GM23338 (cell line): ENCODE results near the gene OR51B2. TPM values are rescaled to one million over a fixed set of nuclear protein-coding genes. Genes with fewer than 3 reads are reported as not detected.

Source experiments
- ATAC-seq: fragments of 200-7000 bp; cut with Tn5 transposase; 3 replicates; pipeline ENCODE4 v1.9.1; 2020
- DNase-seq: peaks from one replicate; pipeline ENCODE4 v3.0.0-alpha.2; 2015; ENCODE audit warnings: low spot score
- H2AFZ ChIP-seq: fragments of 200-600 bp; sonication (generic); 2 replicates; pipeline ENCODE4 v1.8.0; 2016; ENCODE audit warnings: antibody characterized with exemption, mild to moderate bottlenecking, moderate library complexity
- H3F3A ChIP-seq: fragments of 200-600 bp; sonication (generic); replicated peaks from 2 replicates; pipeline ENCODE4 v1.8.0; 2017; ENCODE audit warnings: antibody characterized with exemption, mixed run types, low read depth
- H3K27ac ChIP-seq: fragments of 200-600 bp; sonication (generic); 2 replicates; pipeline ENCODE4 v1.6.1; 2016; ENCODE audit warnings: low read depth
- H3K27me3 ChIP-seq: fragments of 200-600 bp; sonication (generic); 2 replicates; pipeline ENCODE4 v1.8.0; 2016; ENCODE audit warnings: mild to moderate bottlenecking, mixed run types, moderate library complexity; ENCODE audit not compliant: insufficient read depth
- H3K36me3 ChIP-seq: fragments of 200-600 bp; sonication (generic); 2 replicates; pipeline ENCODE4 v1.8.0; 2016; ENCODE audit warnings: mild to moderate bottlenecking; ENCODE audit not compliant: insufficient read depth
- H3K4me1 ChIP-seq: fragments of 200-600 bp; sonication (generic); 2 replicates; pipeline ENCODE4 v1.8.0; 2016; ENCODE audit warnings: mild to moderate bottlenecking, moderate library complexity; ENCODE audit not compliant: insufficient read depth
- H3K4me2 ChIP-seq: fragments of 200-600 bp; sonication (generic); 2 replicates; pipeline ENCODE4 v1.7.1; 2017; ENCODE audit warnings: mixed run types
- H3K4me3 ChIP-seq: fragments of 200-600 bp; sonication (generic); 2 replicates; pipeline ENCODE4 v1.6.1; 2016; ENCODE audit warnings: mixed run types
- H3K79me2 ChIP-seq: fragments of 200-600 bp; sonication (generic); replicated peaks from 2 replicates; pipeline ENCODE4 v1.8.0; 2017; ENCODE audit warnings: mild to moderate bottlenecking; ENCODE audit not compliant: insufficient read depth
- H3K9me2 ChIP-seq: fragments of 200-600 bp; sonication (generic); 2 replicates; pipeline ENCODE4 v1.8.0; 2017; ENCODE audit not compliant: insufficient read depth
- H4K20me1 ChIP-seq: fragments of 200-600 bp; sonication (generic); replicated peaks from 2 replicates; pipeline ENCODE4 v1.8.0; 2017; ENCODE audit warnings: mild to moderate bottlenecking; ENCODE audit not compliant: insufficient read depth
- H3K27ac Mint-ChIP-seq: 2 replicates; pipeline ENCODE4 v1.8.0; 2020; ENCODE audit warnings: inconsistent platforms, mild to moderate bottlenecking, moderate library complexity, mixed read lengths
- H3K27me3 Mint-ChIP-seq: 3 replicates; pipeline ENCODE4 v1.8.0; 2022; ENCODE audit warnings: low read depth, mild to moderate bottlenecking, moderate library complexity, mixed read lengths, inconsistent platforms; ENCODE audit not compliant: insufficient read depth, poor library complexity
- H3K36me3 Mint-ChIP-seq: 3 replicates; pipeline ENCODE4 v1.8.0; 2021; ENCODE audit warnings: low read depth, mild to moderate bottlenecking, inconsistent platforms, moderate library complexity, mixed read lengths
- H3K4me1 Mint-ChIP-seq: 3 replicates; pipeline ENCODE4 v1.8.0; 2020; ENCODE audit warnings: mild to moderate bottlenecking, inconsistent platforms, mixed read lengths
- H3K4me3 Mint-ChIP-seq: 3 replicates; pipeline ENCODE4 v1.8.0; 2021; ENCODE audit warnings: moderate library complexity, mild to moderate bottlenecking, inconsistent platforms, mixed read lengths
- H3K9me3 Mint-ChIP-seq: 3 replicates; pipeline ENCODE4 v1.8.0; 2020; ENCODE audit warnings: moderate library complexity, mild to moderate bottlenecking, inconsistent platforms, mixed read lengths
- CREB1 ChIP-seq: fragments of 250-450 bp; sonication (Bioruptor Pico); IDR thresholded peaks from 2 replicates; pipeline ENCODE4 v1.5.0; 2020; ENCODE audit warnings: low read depth, mild to moderate bottlenecking, moderate library complexity
- CTCF ChIP-seq, 2 experiments: fragments of 200-600 bp in 1 of 2; sonication (generic) in 1 of 2; conservative IDR thresholded peaks; 2 replicates each; pipeline versions ENCODE4 v1.5.1 to v1.6.1; 2016 to 2017; ENCODE audit warnings: antibody characterized with exemption in 2 of 2, low read depth in 2 of 2, mild to moderate bottlenecking in 2 of 2, moderate library complexity in 1 of 2
- ETS1 ChIP-seq: IDR thresholded peaks from 2 replicates; pipeline ENCODE4 v1.6.1; 2016; ENCODE audit warnings: antibody characterized with exemption
- EZH2 ChIP-seq: fragments of 200-600 bp; sonication (generic); IDR thresholded peaks from one replicate; pipeline ENCODE4 v1.8.0; 2017; ENCODE audit warnings: antibody characterized with exemption, mild to moderate bottlenecking, low read depth; ENCODE audit not compliant: unreplicated experiment
- EZH2phosphoT487 ChIP-seq: fragments of 200-600 bp; sonication (generic); IDR thresholded peaks from one replicate; pipeline ENCODE4 v1.8.1; 2018; ENCODE audit warnings: antibody characterized with exemption; ENCODE audit not compliant: unreplicated experiment
- JUNB ChIP-seq: IDR thresholded peaks from one replicate; pipeline ENCODE4 v1.6.1; 2016; ENCODE audit warnings: antibody characterized with exemption; ENCODE audit not compliant: unreplicated experiment
- NANOG ChIP-seq: IDR thresholded peaks from 2 replicates; pipeline ENCODE4 v1.6.1; 2016; ENCODE audit warnings: antibody characterized with exemption, borderline replicate concordance
- POLR2AphosphoS5 ChIP-seq: IDR thresholded peaks from 2 replicates; pipeline ENCODE4 v1.6.1; 2016; ENCODE audit warnings: antibody characterized with exemption, low read depth
- STAT1 ChIP-seq: IDR thresholded peaks from one replicate; pipeline ENCODE4 v1.6.1; 2016; ENCODE audit warnings: antibody characterized with exemption; ENCODE audit not compliant: unreplicated experiment
- ZNF114 ChIP-seq: fragments of 250-450 bp; sonication (Bioruptor Pico); IDR thresholded peaks from 2 replicates; pipeline ENCODE4 v1.5.0; 2020; ENCODE audit warnings: mild to moderate bottlenecking, moderate library complexity
- ZNF331 ChIP-seq: fragments of 250-450 bp; sonication (Bioruptor Pico); IDR thresholded peaks from 2 replicates; pipeline ENCODE4 v1.5.0; 2020; ENCODE audit warnings: low read depth, mild to moderate bottlenecking, moderate library complexity
- polyA plus RNA-seq: library from polyadenylated mRNA; unstranded; fragments of >200 nt; fragmentation: Nextera tagmentation; extraction: Ambion mirVana; gene quantifications from 2 replicates; pipeline ENCODE4 v1.2.1, GENCODE V29; 2016
- total RNA-seq: library from RNA; depleted of rRNA; stranded (reverse); fragments of >200 nt; shearing (Covaris generic); gene quantifications from 2 replicates; pipeline ENCODE4 v1.2.3, GENCODE V29; 2014
- TF ChIP-seq, protein P1 (sequence below): IDR thresholded peaks from one replicate; pipeline ENCODE4 v1.6.1; 2018; ENCODE audit warnings: antibody characterized with exemption; ENCODE audit not compliant: unreplicated experiment
- TF ChIP-seq, protein P2 (sequence below): fragments of 250-450 bp; sonication (Bioruptor Pico); IDR thresholded peaks from 2 replicates; pipeline ENCODE4 v1.5.0; 2020; ENCODE audit warnings: mild to moderate bottlenecking, moderate library complexity

The OR51B2 gene
- total and polyA plus RNA-seq, 2 experiments from 2014 or later, result not detected

- Mint-ChIP-seq H3K36me3 (no peaks in the 10 kb centered on the region), H3K4me1 (peaks cover 10% of the 10 kb centered on the region), H3K9me3 (no peaks in the 10 kb centered on the region), H3K4me3 (no peak overlapping the region), H3K27ac (no peak overlapping the region), H3K27me3 (peaks cover 1% of the 10 kb centered on the region)
- 0 out of 2 replicates have a peak, but pooled peaks cover 3% of the 10 kb centered on the region for H3K9me2 ChIP-seq
- H3F3A ChIP-seq, result no peaks in the 10 kb centered on the region
- no peak overlapping the region for H3K4me2 ChIP-seq
- H3K27ac ChIP-seq, result no peak overlapping the region
- ATAC-seq (no peak), DNase-seq (no peak)
- TF ChIP-seq CTCF (conservative IDR thresholded peaks at IDR 0.05; ENCODE audit: low read depth in 2 of 2), result no peak
- no peak for TF ChIP-seq ETS1
- TF ChIP-seq ZNF114 (CRISPR knock-in tag), result no peak
- TF ChIP-seq, protein P1, sequence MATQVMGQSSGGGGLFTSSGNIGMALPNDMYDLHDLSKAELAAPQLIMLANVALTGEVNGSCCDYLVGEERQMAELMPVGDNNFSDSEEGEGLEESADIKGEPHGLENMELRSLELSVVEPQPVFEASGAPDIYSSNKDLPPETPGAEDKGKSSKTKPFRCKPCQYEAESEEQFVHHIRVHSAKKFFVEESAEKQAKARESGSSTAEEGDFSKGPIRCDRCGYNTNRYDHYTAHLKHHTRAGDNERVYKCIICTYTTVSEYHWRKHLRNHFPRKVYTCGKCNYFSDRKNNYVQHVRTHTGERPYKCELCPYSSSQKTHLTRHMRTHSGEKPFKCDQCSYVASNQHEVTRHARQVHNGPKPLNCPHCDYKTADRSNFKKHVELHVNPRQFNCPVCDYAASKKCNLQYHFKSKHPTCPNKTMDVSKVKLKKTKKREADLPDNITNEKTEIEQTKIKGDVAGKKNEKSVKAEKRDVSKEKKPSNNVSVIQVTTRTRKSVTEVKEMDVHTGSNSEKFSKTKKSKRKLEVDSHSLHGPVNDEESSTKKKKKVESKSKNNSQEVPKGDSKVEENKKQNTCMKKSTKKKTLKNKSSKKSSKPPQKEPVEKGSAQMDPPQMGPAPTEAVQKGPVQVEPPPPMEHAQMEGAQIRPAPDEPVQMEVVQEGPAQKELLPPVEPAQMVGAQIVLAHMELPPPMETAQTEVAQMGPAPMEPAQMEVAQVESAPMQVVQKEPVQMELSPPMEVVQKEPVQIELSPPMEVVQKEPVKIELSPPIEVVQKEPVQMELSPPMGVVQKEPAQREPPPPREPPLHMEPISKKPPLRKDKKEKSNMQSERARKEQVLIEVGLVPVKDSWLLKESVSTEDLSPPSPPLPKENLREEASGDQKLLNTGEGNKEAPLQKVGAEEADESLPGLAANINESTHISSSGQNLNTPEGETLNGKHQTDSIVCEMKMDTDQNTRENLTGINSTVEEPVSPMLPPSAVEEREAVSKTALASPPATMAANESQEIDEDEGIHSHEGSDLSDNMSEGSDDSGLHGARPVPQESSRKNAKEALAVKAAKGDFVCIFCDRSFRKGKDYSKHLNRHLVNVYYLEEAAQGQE, result no peak
- TF ChIP-seq CREB1, result no peak
- TF ChIP-seq NANOG, result no peak
- TF ChIP-seq EZH2, result no peak
- no peak for TF ChIP-seq ZNF331
- TF ChIP-seq, protein P2, sequence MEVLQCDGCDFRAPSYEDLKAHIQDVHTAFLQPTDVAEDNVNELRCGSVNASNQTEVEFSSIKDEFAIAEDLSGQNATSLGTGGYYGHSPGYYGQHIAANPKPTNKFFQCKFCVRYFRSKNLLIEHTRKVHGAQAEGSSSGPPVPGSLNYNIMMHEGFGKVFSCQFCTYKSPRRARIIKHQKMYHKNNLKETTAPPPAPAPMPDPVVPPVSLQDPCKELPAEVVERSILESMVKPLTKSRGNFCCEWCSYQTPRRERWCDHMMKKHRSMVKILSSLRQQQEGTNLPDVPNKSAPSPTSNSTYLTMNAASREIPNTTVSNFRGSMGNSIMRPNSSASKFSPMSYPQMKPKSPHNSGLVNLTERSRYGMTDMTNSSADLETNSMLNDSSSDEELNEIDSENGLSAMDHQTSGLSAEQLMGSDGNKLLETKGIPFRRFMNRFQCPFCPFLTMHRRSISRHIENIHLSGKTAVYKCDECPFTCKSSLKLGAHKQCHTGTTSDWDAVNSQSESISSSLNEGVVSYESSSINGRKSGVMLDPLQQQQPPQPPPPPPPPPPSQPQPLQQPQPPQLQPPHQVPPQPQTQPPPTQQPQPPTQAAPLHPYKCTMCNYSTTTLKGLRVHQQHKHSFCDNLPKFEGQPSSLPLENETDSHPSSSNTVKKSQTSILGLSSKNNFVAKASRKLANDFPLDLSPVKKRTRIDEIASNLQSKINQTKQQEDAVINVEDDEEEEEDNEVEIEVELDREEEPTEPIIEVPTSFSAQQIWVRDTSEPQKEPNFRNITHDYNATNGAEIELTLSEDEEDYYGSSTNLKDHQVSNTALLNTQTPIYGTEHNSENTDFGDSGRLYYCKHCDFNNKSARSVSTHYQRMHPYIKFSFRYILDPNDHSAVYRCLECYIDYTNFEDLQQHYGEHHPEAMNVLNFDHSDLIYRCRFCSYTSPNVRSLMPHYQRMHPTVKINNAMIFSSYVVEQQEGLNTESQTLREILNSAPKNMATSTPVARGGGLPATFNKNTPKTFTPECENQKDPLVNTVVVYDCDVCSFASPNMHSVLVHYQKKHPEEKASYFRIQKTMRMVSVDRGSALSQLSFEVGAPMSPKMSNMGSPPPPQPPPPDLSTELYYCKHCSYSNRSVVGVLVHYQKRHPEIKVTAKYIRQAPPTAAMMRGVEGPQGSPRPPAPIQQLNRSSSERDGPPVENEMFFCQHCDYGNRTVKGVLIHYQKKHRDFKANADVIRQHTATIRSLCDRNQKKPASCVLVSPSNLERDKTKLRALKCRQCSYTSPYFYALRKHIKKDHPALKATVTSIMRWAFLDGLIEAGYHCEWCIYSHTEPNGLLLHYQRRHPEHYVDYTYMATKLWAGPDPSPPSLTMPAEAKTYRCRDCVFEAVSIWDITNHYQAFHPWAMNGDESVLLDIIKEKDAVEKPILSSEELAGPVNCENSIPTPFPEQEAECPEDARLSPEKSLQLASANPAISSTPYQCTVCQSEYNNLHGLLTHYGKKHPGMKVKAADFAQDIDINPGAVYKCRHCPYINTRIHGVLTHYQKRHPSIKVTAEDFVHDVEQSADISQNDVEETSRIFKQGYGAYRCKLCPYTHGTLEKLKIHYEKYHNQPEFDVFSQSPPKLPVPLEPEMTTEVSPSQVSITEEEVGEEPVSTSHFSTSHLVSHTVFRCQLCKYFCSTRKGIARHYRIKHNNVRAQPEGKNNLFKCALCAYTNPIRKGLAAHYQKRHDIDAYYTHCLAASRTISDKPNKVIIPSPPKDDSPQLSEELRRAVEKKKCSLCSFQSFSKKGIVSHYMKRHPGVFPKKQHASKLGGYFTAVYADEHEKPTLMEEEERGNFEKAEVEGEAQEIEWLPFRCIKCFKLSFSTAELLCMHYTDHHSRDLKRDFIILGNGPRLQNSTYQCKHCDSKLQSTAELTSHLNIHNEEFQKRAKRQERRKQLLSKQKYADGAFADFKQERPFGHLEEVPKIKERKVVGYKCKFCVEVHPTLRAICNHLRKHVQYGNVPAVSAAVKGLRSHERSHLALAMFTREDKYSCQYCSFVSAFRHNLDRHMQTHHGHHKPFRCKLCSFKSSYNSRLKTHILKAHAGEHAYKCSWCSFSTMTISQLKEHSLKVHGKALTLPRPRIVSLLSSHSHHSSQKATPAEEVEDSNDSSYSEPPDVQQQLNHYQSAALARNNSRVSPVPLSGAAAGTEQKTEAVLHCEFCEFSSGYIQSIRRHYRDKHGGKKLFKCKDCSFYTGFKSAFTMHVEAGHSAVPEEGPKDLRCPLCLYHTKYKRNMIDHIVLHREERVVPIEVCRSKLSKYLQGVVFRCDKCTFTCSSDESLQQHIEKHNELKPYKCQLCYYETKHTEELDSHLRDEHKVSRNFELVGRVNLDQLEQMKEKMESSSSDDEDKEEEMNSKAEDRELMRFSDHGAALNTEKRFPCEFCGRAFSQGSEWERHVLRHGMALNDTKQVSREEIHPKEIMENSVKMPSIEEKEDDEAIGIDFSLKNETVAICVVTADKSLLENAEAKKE (CRISPR knock-in tag), result no peak
- no peak for TF ChIP-seq EZH2phosphoT487
- no peak for TF ChIP-seq POLR2AphosphoS5
- TF ChIP-seq JUNB, result no peak
- TF ChIP-seq STAT1, result no peak
- no peaks in the 10 kb centered on the region for H3K36me3 ChIP-seq
- H2AFZ ChIP-seq, result no peak overlapping the region
- no peaks in the 10 kb centered on the region for H3K4me1 ChIP-seq
- H4K20me1 ChIP-seq, result no peaks in the 10 kb centered on the region
- H3K27me3 ChIP-seq, result no peaks in the 10 kb centered on the region
- no peak overlapping the region for H3K4me3 ChIP-seq
- H3K79me2 ChIP-seq, result no peaks in the 10 kb centered on the region
These were observed 46.2 kb downstream of the OR51B2 start for GRCh38 chr11:5277807-5278382.
